Occipital lobe (tissue), 2 donors: ENCODE measurements around the gene INAVA. TPM values are rescaled to one million over a fixed set of nuclear protein-coding genes. Genes with fewer than 3 reads are reported as not detected.

Source experiments
- DNase-seq: peaks from one replicate; lab custom pipeline; 2025; lab: John Stamatoyannopoulos, UW
- total RNA-seq: library from RNA; depleted of rRNA; stranded (reverse); fragments of >200 nt; gene quantifications from one replicate; pipeline ENCODE4 v1.2.3, GENCODE V29; 2014

INAVA gene
- total RNA-seq, 1 donor from 2014 or later, result 1.4 TPM

- no peak for DNase-seq
Observed at GRCh38 chr1:200877010-200877409, 17.7 kb upstream of the INAVA start.

- DNase-seq, result no peak
Observed at GRCh38 chr1:200877839-200878551, 16.7 kb upstream of the INAVA start.

DNA sequence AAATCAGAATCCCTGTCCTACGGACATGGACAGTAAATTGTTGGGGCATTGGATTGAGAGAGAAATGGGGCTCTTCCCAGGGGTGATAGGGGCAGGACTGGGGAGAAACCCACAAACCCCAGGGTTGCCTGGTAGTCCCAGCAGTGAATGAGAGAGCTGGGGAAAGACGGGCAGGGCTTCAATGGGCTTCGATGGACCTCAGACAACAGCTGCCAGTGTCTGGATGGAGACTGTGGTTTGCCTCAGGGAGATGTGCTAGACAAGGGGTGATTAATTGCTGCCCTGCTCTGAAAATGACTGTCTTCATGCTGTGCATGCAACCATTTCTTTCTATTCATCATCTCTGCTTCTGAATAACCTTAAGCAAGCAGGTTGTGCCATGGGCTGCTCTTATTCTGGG is 14.5 kb upstream of the INAVA start:
- no peak for DNase-seq

DNA sequence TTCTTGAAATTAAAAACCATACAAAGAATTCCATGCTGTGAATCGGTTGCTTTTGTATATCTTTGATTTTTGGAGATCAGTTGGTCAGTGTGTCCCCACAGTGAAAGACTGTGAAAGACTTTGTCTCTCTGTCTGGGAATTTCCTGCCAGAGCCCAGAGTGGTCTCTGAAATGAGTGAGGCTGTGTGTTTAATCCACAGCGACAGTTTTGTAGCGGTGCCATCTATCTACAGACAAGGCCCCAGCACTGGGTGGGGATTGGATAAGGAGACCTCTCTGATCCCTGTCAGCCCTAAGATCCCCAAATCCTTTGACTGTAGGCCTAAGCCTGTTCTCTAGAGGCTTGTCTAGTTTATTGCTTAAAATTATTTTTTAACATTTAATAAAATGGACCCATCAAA is 11.6 kb upstream of the INAVA start:
- DNase-seq, result no peak

DNA sequence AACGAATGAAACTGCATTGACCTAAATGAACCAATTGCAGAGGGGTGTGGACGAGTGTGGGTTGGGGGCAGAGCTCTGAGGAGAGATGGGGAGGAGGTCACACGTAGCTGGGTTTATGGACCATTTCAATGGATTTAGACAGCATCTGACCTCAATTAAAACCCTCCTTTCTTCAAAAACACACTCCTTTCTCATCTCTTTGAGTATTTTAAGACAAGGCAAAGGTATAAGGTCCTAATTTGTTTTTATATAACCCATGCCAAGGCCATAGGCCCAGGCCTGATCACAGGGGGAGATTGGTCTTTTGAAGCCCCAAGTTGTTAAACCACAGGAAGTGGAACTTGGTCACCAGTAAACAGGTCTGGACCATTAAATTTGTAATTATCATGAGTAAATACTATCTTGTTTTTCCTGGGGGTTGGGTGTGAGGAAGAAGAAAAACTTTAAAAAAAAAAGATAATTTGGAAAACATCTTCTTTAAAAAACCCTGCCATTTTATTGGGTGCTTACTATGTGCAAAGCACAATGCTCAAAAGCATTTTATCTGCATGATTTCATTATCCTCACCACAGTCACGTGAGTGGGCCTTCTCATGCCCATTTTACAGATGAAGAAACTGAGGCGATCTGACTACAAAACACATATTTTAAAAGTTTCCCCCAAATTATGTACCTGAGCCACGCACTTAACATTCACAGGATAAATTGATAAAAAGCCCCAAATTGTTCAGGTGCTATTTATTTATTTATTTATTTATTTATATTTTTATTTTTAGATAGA is 8.9 kb upstream of the INAVA start:
- DNase-seq, result no peak

DNA sequence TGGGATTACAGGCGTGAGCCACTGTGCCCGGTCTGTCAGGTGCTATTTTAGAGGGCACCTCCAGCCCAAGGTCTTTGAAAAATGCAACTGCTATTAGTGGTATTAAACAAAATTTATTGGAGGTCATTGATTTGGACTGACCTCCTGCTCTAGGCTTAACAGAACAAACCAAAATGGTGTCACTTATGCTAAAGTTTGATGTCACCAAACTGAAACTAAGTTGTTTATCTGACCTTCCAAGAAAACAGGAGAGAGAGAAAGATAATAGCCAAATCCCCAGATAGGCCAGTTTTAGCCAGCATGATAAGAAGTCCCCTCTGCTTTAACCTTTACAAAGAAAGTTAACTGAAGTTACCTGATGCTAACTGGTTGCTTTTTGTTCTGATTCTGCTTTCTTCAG is 8.1 kb upstream of the INAVA start:
- no peak for DNase-seq

DNA sequence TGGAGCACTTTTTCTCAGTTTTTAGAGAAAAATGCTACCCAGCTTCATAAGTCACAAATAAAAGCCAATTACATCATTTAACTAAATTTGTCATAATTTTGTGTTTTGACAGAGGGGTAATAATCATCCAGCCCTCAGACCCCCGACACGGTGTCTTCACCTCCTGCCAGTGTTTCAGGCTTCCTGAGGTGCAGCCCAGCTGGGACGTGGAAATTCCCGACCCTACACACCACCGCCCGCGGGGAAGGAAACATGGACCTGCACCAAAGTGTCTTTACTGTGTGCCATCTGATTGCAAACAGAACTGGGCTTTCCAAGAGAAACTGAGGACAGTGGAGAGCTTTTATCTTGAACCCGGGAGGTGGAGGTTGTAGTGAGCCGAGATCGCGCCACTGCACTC is 7.7 kb upstream of the INAVA start:
- DNase-seq, result no peak

- no peak for DNase-seq
Observed at GRCh38 chr1:200887772-200888348, 6.8 kb upstream of the INAVA start.

DNA sequence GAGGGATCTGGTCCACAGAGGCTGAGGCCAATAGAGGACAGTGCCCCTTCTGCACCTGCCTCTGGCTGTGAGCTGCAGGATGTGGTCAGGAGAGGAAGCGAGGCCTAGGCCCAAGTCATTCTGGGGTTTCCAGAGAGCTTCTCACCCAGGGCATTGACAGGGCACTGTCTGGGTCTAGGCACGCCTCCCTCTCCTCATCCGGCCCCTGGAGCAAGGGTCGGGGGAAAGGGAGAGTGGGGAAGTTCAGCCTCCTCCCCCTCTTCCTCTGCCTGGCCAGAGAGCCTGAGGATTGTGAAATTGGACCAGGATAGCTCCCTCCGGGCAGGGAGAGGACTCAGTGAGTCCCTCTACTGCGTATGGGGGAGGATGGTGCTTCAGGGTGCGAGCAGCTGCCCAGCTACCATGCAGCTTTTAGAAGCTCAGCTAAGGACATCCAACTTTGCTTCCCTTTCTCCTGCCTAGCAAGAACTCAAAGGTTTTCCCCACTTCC is 6.3 kb upstream of the INAVA start:
- no peak for DNase-seq

DNA sequence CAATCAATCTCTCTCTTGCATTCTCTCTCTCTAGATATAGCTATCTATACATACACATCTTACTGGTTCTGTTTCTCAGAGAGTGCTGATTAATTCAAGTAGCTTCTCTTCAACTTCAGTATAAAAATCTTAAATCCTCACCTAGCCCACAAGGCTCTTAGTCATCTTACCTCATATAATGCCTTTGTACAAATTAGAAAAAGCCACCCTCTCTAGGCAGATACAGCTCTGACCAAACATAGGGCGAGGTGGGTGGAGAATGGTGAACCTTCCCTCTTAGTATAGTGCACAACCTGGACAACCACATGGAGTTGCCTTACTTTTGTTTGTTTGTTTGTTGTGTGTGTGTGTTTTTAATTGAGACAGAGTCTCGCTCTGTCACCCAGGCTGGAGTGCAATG is 5.1 kb upstream of the INAVA start:
- DNase-seq, result no peak

DNA sequence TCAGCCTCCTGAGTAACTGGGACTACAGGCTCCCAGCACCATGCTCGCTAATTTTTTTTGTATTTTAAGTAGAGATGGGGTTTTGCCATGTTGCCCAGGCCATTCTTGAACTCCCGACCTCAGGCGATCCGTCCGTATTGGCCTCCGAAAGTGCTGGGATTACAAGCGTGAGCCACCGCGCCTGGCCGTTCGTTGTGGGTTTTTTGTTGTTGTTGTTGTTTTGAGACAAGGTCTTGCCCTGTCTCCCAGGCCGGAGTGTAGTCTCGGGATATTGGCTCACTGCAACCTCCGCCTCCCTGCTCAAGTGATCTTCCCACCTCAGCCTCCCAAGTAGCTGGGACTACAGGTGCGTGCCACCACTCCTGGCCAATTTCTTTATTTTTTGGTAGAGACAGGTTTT is 4.7 kb upstream of the INAVA start:
- DNase-seq, result no peak

GRCh38 chr1:200890818-200891773 is 3.6 kb upstream of the INAVA start:
- DNase-seq, result no peak

GRCh38 chr1:200891774-200892157 is 2.9 kb upstream of the INAVA start:
- DNase-seq, result no peak

GRCh38 chr1:200892546-200892945 is 2.2 kb upstream of the INAVA start:
- no peak for DNase-seq

DNA sequence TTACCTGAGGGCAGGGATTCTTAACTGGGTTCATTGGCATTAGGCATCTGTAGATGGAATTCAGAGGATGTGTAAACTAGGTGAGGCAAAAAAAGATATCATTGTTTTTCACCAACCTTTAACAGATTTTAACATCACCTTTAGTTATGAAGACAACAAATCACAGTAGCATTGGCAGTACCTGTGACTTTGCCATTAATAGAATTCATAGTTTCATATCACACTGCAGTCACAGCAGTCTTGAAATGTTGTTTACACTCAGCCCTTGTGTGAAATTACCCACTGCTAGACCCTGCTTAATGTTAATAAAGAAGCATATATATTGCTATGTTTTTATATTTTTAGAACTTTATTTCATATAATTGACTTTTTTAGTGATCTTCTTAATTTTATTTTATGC is 1.7 kb upstream of the INAVA start:
- no peak for DNase-seq

- no peak for DNase-seq
Observed at GRCh38 chr1:200893411-200893901, 1.2 kb upstream of the INAVA start.

DNA sequence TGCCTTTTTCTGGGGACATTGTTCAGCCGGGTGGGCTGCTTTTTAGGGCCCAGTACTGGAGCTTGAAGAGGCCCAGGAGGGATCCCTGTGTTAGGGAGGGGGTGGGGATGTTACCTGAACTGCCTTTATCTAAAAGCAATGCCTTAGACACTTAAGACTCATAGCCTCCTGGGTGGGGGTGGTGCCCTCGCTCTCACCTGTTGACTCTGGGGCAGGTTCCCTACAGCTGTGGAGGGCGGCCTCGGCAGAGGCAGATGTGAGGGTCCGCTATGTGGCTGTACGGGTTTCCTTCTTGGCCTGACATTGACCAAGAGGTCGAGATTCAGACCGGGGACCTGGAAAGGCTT is 716 bp downstream of the INAVA start:
- DNase-seq, result no peak

GRCh38 chr1:200895801-200896530 is 1.3 kb downstream of the INAVA start:
- DNase-seq, result no peak

DNA sequence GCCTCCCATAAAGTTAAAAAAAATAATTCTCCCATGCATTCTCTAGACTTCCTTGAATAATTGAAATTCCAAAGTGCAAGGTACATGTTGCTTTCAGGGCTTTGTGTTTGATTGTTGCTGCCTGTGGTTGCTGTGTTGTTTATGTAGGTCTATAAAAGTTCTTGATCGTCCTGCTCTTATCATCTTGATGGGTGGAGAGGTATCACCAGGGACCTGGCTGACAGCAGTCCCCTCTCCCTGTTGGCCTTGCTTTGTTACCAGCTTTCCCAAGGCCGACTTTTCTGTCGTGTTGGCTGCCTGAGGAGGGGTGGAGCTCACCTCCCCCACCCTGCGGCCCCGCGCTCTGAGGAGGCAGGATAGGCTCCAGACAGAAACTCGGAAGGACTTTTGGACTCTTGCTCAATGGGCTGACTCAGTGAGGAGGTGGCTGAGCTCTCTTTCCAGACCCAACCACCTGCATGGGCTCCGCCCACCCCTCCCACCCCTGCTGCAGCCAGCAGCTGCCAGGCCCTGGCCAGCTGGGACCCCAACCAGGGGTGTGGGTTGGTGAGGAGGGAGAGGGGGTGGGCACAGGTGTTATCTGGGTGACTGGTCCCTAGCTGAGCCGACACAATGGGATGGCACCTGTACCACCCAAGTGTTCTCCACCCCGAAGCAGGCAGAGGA is 2.0 kb downstream of the INAVA start:
- DNase-seq, result no peak

DNA sequence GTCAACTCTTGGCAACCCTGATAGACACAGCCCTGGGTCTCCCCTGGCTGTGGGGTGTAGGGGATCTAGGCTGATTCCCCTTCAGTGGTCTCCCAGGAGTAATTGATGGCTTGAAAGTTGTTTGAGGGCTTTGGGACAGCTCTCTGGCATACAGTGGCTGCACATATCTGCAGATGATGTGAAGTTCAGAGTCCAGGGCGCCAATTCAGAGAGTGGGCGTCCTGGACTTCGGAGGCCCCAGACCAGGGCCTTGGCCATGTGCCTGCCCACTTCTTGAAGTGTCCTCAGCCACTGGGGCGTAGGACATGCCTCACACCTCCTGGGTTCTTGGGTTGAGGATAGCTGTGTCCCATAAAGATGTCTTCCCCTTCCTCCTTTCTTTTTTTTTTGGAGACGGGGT is 2.6 kb downstream of the INAVA start:
- no peak for DNase-seq
